HG03432 (cell line): ENCODE data around the gene EZH1.
"Not testable (repeated sequence)": the region's sequence is repeated elsewhere in the genome, so short reads cannot be mapped to it uniquely, and the experiment has no call there.

ENCODE experiments used
- ATAC-seq: cut with Tn5 transposase; IDR thresholded peaks from one replicate; pipeline ENCODE4 v1.9.1; 2021; ENCODE audit warnings: mild to moderate bottlenecking, moderate library complexity; ENCODE audit not compliant: unreplicated experiment

Gene EZH1

DNA sequence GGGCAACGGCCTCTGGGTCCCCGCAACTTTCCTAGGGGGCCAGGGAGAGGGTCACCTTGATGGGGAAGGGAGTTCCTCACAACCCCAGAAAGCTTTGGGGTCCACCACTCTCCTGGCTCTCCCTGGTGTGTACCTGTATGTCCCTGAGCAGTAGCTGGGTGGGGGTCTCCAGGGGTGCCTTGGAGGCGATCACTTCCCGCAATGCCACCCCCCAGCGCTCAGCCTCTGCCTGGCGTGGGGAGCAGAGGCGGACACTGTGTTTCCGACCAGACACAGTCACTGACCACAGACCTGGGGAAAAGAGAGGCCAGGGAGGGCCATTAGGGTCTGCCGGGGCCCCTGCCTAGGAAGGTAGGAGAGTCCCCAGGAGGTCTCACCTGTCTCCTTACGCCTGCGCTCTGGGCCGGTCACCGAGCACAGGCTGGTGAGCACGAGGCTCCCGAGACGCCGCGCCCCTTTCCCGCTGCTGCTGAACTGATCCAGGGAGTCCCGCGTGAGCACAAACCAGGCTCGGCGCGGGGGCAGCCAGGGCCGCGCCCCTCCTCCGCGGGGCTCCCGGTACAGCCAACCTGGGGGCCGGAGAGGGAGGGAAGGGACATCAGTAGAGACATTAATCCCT, 71.5 kb downstream of the EZH1 start:
- ATAC-seq: no peak

DNA sequence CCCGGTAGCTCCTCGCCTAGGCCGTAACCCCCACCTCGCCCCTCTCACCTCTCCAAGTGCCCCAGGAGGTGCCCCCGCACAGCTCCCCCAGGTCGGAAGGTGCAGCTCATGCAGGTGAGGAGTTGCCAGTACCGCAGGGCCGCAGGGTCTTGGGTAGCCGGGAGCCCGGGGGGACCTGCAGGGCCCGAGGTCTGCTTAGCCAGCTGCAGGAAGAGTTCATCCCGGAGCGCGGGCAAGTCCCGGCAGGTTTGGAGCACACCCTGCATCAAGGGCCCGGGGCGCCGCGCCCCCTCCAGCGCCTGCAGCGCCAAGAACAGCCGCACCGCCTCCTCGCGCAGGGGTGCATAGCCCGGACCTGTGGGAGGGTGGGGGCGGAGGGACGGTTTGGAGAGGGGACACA, 72.8 kb downstream of the EZH1 start:
- ATAC-seq: no peak

DNA sequence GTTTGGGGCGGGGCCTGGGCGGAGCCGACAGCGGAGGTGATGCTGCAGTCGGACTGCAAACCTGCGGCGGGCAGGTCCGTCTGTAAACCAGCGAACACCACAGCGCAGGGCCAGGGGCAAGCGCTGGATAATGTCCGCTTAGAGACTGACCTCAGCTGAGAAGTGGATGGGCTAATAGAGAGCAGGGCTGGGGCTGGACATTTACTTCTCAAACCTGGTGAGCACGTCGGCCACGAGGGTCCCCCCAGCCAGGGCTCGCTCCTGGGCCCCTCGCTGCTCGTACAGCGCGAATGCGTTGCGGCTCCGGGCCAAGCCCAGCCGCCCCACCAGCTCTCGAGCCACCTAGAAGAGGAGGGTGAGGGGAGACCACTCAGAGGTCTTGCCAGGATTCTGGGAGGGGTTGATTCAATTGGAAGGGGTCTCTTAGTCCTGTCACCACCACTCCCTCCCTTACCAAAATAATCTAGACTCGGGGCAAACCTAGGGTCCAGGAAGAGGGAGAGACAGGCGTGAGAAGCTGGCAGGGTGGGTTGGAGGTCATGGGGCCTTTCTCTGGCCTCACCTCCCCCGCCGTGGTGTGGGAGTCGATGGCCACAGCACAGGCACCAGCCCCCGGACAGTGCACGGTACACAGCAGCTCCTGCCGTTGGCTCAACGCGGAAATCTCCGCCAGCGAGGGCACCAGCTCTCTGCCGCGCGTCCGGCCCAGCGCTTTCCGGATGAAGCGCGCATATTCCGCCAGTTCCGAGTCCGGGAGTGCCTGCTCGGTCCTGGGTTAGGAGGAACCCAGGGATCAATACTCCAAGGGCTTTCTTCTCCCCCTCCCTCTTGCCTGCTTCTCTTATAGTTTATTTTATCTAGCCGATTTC, 73.8 kb downstream of the EZH1 start:
- ATAC-seq: no peak

DNA sequence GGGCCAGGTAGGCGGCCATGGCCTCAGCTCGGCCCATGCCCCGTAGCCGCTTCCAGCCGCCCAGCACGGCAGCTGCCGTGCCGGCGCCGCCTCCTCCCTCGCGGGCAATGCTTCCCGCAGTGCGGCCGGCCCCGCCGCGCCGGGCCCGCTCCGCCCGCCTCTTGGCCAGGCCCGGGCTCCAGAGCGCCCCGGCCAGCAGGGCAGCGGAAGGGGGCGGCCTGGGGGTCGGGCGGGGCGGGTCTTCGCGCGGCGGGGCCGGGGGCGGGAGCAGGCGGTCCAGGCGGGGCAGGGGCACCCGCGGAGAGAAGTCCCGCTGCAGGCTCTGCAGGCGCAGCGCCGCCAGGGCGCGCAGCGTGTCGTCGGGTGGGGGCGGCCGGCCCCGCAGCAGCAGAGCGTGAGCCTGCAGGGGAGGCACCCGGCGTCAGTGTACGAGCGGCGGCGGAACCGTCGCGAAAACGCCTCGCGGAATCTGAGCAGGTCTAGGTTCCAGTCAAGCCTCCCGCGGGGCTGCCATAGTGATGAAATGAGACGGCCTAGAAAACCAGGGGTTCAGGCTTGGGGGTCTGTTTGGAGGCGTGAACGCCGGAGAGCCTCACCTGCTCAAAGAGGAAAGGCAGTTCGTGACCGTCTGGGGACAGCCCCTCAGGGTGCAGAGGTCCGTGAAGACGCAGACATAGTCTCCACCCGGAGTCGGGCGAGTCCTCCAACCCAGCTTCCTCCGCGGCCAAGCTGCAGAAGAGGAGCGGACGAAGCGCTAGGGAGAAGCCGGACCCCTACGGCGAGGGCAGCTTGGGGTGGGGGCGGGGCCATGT, 74.7 kb downstream of the EZH1 start:
- ATAC-seq: peak; percentile 37

DNA sequence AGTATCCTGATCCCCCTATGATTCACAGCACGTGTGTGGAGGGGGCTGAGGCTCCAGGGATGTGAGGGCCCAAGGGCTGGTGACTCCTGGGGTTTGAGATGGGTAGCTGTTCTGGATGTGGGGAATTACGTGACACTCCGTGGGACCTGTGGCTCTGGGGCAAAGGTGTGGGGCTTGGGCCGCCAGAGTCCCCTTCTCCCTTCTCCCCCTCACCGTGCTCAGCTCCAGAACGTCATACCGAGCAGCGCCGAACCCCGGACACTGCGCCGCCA, 75.2 kb downstream of the EZH1 start:
- ATAC-seq: no peak

DNA sequence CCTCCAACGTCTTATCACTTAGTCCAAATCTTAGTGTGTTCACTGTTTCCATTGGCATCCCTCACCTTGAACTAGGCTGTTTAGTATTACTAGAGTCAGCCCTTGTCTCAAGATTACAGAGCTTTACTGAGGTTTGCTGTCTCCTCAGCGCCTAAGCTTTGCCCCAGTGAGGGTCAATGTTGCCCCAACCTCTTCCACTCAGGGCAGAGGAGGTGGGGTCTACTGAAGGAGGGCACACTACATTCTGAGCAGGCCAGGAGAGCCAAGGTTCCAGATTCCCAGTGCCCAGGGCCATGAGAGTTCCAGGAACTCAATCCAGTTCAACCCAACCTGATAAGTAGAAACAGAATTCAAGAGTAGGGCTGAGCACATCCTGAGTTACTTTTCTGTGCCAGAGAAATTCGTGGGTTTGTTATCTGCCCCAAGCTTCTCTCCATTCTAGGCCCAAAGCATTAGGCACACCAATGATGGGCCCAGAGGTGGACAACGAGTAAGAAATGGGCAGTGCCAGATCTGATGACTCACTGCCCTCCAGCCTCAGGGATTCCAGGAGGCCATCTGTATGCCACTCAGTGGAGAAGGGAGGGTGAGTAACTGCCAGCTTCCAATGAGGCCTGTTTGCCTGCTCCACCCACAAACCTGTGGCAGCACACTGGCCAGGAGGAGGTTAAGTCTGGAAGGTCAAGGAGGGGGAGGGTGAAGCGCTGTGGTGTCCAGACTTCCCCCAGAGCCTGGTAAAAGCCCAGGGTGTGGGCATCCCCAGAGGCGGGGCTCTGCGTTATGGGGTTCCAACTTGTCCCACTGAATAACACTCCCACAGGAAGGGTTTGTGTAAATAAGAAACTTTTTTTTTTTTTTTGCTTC, 77.5 kb downstream of the EZH1 start:
- ATAC-seq: no peak

DNA sequence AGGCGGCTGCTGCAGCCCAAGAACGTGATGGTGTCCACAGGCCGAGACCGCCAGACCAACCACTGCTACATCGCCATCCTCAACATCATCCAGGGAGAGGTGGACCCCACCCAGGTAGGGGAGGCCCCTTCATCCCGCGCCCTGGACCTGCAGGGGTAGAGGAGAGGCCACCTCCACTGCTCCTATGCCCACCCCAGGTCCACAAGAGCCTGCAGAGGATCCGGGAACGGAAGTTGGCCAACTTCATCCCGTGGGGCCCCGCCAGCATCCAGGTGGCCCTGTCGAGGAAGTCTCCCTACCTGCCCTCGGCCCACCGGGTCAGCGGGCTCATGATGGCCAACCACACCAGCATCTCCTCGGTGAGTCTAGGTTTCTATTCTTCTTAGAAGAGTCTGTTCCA, 78.7 kb downstream of the EZH1 start:
- ATAC-seq: not testable (repeated sequence)

DNA sequence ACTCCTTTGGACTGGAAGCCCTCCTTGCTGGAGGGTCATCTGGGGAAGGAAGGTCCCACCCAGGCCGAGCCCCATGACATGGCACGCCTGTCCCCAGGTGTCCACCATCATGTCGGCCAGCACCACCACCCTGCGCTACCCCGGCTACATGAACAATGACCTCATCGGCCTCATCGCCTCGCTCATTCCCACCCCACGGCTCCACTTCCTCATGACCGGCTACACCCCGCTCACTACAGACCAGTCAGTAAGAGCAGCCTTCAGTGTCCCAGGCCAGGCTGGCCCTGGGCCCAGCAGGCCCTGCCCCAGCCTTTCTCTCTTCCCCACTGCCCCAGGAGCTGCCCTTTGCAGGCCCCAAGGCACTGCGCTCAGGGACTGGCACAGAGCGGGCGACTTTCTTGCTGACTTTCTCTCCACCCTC, 79.2 kb downstream of the EZH1 start:
- no peak for ATAC-seq

DNA sequence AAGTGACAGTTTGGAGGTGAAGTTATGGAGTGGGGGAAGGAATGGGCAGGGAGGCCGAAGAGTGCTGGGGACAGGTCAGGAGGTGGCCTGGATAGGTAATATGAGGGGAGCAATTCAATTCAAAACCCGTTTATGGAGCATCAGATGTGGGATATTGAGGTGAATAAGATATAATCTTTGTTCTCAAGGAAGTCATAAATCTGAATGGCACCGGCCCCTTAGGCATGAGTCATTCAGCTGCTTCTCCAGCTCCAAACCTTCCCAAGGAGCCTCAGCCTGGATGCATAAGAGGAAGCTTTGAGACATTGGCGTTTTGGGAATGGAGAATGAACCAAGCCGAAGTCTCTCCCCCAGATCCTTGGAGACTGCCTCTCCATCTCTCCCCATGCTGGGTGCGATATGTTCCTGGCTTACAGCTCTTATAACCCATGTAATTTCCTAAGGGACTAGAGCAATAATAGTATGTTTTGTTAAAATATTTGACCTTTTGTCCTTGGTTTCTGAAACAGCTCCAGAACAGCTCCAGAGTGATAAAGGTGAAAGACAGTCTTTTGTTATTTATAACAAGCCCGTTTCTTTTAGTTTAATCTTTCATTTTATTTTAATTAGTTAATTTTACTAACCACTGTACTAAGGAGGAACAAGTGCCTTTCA, 84.0 kb downstream of the EZH1 start:
- no peak for ATAC-seq

DNA sequence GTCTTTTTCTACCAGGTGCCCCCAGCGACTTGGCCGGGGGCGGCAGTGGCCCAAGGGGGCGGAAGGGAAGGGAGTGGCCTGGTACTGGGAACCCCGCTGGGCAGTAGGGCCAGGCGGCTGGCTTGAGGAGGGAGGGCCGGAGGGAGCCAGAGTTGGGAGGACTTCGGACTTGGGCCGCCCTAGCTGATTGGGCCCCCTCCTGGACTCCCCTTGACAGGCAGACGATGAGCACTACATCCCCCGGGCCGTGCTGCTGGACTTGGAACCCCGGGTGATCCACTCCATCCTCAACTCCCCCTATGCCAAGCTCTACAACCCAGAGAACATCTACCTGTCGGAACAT, 84.9 kb downstream of the EZH1 start:
- ATAC-seq: not testable (repeated sequence)

DNA sequence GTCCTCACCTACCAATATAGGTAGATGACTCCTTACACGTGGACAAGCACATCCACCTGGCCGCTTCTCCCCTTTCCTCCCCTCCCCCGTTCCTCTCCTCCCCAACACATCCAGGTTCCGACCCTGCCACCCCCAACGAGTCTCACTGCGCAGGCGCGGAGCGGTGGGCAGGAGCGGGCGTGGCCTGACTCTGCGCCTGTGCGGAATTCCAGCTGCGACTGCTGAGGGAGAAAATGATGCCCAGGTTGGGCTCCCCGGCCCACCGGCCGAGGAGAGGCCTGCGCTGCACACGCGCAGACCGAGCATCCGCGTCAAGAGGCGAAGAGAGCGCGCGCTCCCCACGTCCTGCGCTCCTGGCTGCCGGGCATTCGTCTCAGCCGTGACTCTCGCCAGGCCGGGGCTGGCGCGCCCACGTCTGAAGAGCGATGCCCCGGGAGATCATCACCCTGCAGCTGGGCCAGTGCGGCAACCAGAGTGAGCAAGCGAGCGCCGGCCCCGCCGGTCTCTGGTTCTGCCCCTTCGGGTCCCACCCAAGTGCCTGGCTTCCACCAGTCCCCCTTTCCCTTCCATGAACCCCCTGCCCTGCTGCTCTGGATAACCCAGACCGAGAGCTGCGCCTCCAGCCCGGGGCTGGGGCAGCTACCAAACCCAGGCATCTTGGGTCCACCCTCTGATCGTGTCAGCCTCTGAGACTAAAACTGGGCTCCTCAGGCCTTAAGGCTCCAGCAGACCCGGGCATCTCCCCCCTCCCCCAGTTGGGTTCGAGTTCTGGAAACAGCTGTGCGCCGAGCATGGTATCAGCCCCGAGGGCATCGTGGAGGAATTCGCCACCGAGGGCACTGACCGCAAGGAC, 85.5 kb downstream of the EZH1 start, which contains the start of gene TUBG2:
TUBG2 (plus strand) TSS at position 206 of the 853 bp plus-strand sequence; CDS start at position 426, 220 bp downstream.
- ATAC-seq: peak; percentile 67

DNA sequence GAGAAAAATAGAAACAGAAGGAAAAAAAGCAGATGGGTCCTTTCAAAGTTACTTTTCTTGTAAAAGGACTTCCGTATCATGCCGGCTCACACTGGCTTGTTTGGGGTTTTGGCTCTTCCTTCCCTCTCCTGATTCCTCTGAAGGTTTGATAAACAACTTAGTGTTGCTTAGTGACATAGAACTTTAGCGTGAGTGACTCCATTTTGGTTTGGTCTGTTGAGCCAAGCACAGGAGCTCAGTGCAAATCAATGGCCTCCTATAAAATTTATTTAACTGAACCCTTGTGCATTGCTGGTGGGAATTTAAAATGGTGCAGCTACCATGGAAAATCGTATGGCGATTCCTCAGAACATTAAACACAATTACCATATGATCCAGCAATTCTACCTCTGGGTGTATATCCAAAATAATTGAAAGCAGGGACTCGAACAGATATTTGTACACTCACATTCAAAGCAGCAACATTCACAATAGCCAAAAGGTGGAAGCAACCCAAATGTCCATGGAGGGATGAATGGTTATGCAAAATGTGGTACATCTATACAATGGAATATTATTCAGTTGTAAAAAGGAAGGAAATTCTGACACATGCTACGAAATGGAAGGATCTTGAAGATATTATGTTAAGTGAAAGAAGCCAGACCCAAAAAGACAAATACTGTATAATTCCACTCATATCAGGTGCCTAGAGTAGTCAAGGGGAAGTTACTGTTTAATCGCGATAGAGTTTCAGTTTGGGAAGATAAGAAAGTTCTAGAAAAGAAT, 86.8 kb downstream of the EZH1 start:
- no peak for ATAC-seq

DNA sequence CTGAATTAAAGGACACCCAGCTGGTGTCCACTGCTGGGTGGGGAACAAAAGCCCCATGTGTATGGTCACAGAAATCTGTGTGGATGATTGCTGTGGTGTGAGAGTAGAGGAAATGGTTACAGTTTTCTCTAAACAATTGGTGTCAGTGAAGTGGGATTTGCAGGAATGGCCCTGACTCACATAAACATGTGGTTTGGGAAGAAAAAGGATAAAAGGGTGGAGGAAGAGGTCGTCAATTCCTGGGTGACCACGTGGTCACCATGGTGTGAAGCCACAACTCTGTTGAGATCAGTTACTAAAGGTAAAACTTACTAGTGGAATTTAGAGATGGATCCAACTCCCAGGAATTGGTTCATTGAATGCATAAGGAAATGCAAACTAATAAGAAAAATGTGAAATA, 89.3 kb downstream of the EZH1 start:
- no peak for ATAC-seq

DNA sequence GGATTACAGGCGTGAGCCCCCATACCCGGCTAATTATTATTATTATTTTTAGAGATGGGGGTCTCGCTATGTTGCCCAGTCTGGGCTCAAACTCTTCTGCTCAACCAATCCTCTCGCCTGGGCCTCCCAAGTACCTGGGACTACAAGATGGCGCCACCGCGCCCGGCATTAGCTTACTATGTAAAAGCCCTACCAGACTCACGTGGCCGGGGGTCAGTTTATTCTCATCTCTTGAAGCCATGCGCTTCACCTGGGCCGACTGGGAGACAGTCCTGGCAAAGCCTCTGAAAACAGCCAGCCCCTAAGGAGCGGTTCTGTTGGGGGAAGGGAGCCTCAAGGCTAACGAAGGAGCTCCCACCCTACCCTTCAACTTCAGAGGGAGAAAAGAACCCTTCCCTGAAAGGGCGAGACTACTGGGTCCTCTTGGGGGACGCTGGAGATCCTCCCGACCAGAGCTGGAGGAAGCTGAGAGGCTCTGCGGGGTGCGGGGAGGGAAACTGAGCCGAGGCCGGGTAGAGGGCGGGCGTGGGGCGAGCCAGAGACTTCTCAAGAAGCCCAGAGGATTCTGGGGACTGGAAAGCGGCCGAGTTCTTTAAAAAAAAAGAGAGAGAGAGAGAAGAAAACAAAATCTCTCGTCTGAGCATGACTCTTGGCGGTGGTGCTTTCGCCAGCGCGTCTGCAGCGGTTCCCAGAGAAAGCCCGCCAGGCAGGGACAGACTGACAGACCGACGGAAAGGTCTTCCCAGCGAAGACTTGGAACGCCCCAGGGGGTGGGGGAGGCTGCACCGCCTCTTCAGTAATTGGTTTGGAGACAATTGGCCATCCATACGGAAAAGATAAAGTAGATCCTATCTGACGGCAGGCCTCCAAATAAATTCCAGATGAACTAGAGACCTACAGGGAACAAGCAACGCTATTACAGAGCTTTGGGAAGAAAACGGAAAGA, 91.4 kb downstream of the EZH1 start:
- no peak for ATAC-seq

DNA sequence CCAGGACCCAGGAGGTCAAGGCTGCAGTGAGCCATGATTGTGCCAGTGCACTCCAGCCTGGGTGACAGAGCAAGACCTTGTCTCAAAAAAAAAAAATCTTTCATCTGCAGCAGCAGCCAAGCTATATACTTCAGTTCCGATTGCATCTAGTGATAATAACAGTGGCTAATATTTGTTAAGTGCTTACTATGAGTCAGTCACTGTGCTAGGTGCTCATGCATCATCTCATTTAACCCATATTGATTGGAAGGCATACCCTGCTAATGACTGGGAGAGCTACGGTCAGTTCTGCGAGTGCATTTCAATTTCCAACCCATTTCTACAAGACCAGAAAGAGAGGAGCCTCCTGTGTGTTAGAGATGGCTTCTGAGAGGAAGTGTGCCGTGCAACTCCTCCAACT, 93.4 kb downstream of the EZH1 start:
- no peak for ATAC-seq
